Endothelial cell of umbilical vein (primary cell): Measurements from ENCODE around the gene C12orf76. TPM values are rescaled to one million over a fixed set of nuclear protein-coding genes. Genes with fewer than 3 reads are reported as not detected.

Experiments
- Bru-seq: library from RNA; stranded (reverse); fragments of 400-500 nt; gene quantifications from one replicate; lab custom pipeline; 2021; lab: Mats Ljungman, UMichigan
- BruChase-seq, 2 experiments: library from RNA; stranded (reverse); fragments of 400-500 nt; gene quantifications; one replicate each; lab custom pipeline; 2021; lab: Mats Ljungman, UMichigan
- BruUV-seq: library from RNA; stranded (reverse); fragments of 400-500 nt; replicated peaks from 2 replicates; lab custom pipeline; 2021; lab: Mats Ljungman, UMichigan
- CTCF ChIA-PET: fragments of 300-600, 350-600 bp; sonication (Branson Sonifier 250); formaldehyde crosslinking; loops from one replicate; lab custom pipeline; 2021; ENCODE audit warnings: antibody characterized with exemption, inconsistent platforms; lab: Charles Lee
- POLR2A ChIA-PET: fragments of 300-600, 350-600 bp; sonication (Branson Sonifier 250); formaldehyde crosslinking; loops from one replicate; lab custom pipeline; 2021; ENCODE audit warnings: antibody characterized with exemption, inconsistent platforms; lab: Charles Lee
- DNase-seq: peaks from one replicate; pipeline ENCODE4 v3.0.0-alpha.2; 2011; ENCODE audit warnings: low read depth, low spot score
- FAIRE-seq: peaks from 2 replicates; lab custom pipeline; 2011; peaks lifted over from hg19 to GRCh38; lab: Jason Lieb, UNC
- H2AFZ ChIP-seq: 2 replicates; pipeline ENCODE4 v1.6.0; 2012; ENCODE audit warnings: low read depth, low read length, control low read depth, inconsistent platforms
- H3K27ac ChIP-seq: 2 replicates; pipeline ENCODE4 v1.5.1; 2011; ENCODE audit warnings: low read depth, mild to moderate bottlenecking, control low read depth, low read length, moderate library complexity; ENCODE audit not compliant: insufficient read depth
- H3K27me3 ChIP-seq, 2 experiments: 2 replicates each; pipeline versions ENCODE4 v1.6.0 to v1.6.1; 2011; ENCODE audit warnings: low read length in 2 of 2, mixed read lengths in 1 of 2; ENCODE audit not compliant: control insufficient read depth in 2 of 2, insufficient read depth in 2 of 2
- H3K36me3 ChIP-seq, 2 experiments: 2 replicates in 1 of 2; 3 replicates in 1 of 2; pipeline ENCODE4 v1.5.1; 2011; ENCODE audit warnings: low read length in 2 of 2, mild to moderate bottlenecking in 1 of 2, moderate library complexity in 1 of 2; ENCODE audit not compliant: control insufficient read depth in 2 of 2, insufficient read depth in 2 of 2; ENCODE audit errors: extremely low read depth in 1 of 2
- H3K4me1 ChIP-seq: 3 replicates; pipeline ENCODE4 v1.5.1; 2011; ENCODE audit warnings: mild to moderate bottlenecking, low read length; ENCODE audit not compliant: control insufficient read depth, insufficient read depth; ENCODE audit errors: extremely low read depth
- H3K4me2 ChIP-seq: 2 replicates; pipeline ENCODE4 v1.6.1; 2011; ENCODE audit warnings: low read length, control low read depth, mixed read lengths; ENCODE audit not compliant: insufficient read depth
- H3K4me3 ChIP-seq, 3 experiments: fragments of 200-600 bp in 1 of 3; sonication (generic), shearing (Covaris generic) in 1 of 3; replicated peaks in 1 of 3; 2 replicates each; pipeline ENCODE4 v1.5.1; 2011 to 2016; ENCODE audit warnings: control low read depth in 3 of 3, low read length in 3 of 3, mild to moderate bottlenecking in 2 of 3, inconsistent platforms in 1 of 3, low read depth in 1 of 3, moderate library complexity in 1 of 3; ENCODE audit not compliant: insufficient read depth in 1 of 3
- H3K79me2 ChIP-seq: 2 replicates; pipeline ENCODE4 v1.6.0; 2012; ENCODE audit warnings: low read length, inconsistent platforms; ENCODE audit not compliant: control insufficient read depth, insufficient read depth
- H3K9ac ChIP-seq: replicated peaks from 2 replicates; pipeline ENCODE3; 2011; ENCODE audit warnings: low read length, control low read depth; ENCODE audit not compliant: insufficient read depth; ENCODE audit errors: extremely low read depth
- H3K9me1 ChIP-seq: replicated peaks from 3 replicates; pipeline ENCODE4 v1.6.0; 2011; ENCODE audit warnings: mild to moderate bottlenecking, low read length; ENCODE audit not compliant: control insufficient read depth, insufficient read depth; ENCODE audit errors: extremely low read depth
- H3K9me3 ChIP-seq: replicated peaks from 2 replicates; pipeline ENCODE4 v1.5.1; 2012; ENCODE audit warnings: low read length, inconsistent platforms; ENCODE audit not compliant: control insufficient read depth, insufficient read depth
- H4K20me1 ChIP-seq: replicated peaks from 2 replicates; pipeline ENCODE3; 2011; ENCODE audit warnings: mild to moderate bottlenecking, low read length; ENCODE audit not compliant: control insufficient read depth, insufficient read depth; ENCODE audit errors: extremely low read depth
- POLR2A ChIP-seq: IDR thresholded peaks from 2 replicates; pipeline ENCODE4 v1.6.1; 2012; ENCODE audit warnings: low read depth, mild to moderate bottlenecking, control low read depth, low read length
- POLR2AphosphoS5 ChIP-seq: IDR thresholded peaks from 2 replicates; pipeline ENCODE4 v1.6.1; 2012; ENCODE audit warnings: low read depth, mild to moderate bottlenecking, control low read depth, low read length, moderate library complexity; ENCODE audit not compliant: insufficient read depth
- dilution Hi-C: fragments of 300-500 bp; cut with MboI; formaldehyde crosslinking; loops from one replicate; pipeline ENCODE4 v1.15.0; 2019; ENCODE audit warnings: low sequenced_read_pairs; ENCODE audit not compliant: extremely low pct_ligation_motif_present
- intact Hi-C: fragments of 100-400 bp; cut with micrococcal nuclease; formaldehyde crosslinking; loops from one replicate; pipeline ENCODE4 v1.10.0; 2022
- long read RNA-seq: library from polyadenylated mRNA; stranded (forward); transcript quantifications from one replicate; pipeline ENCODE4 v2.0.0, GENCODE V29; 2021
- polyA minus RNA-seq, 3 experiments: library from RNA; depleted of rRNA, polyadenylated mRNA; stranded (reverse); fragments of >200 nt; gene quantifications; 1 replicate in 1 of 3; 2 replicates in 2 of 3; pipeline ENCODE4 v1.2.3, GENCODE V29; 2011
- polyA plus RNA-seq, 4 experiments: library from polyadenylated mRNA; depleted of rRNA in 3 of 4; stranded (reverse) in 3 of 4; unstranded in 1 of 4; fragments of >200 nt; gene quantifications; 2 replicates each; pipeline versions ENCODE4 v1.2.1 to v1.2.3, GENCODE V29; 2011 to 2012; ENCODE audit warnings: missing spikeins in 1 of 4
- total RNA-seq: library from RNA; stranded (reverse); gene quantifications from 2 replicates; pipeline ENCODE4 v1.2.3, GENCODE V29; 2021
- TF ChIP-seq, protein P1 (sequence below): IDR thresholded peaks from 2 replicates; pipeline ENCODE4 v1.6.1; 2011; ENCODE audit not compliant: insufficient read depth, insufficient read length

The C12orf76 gene, protein sequence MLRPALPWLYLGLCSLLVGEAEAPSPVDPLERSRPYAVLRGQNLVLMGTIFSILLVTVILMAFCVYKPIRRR
- total RNA-seq (11.9 and 13.4 TPM in 2 replicates), polyA plus RNA-seq (12.9 and 17.1 TPM in 2 replicates), polyA minus RNA-seq (10.7 and 11.4 TPM in 2 replicates), Bru-seq, nascent RNA (percentile 51 among the genes with signal in this experiment), BruChase-seq, experiment 1, labeled RNA remaining after a 6-hour chase (percentile 52 among the genes with signal in this experiment), BruChase-seq, experiment 2, labeled RNA remaining after a 2-hour chase (percentile 53 among the genes with signal in this experiment)
- polyA plus RNA-seq (2011; cell fraction: cytosol; rRNA removed): 13.2 and 13.9 TPM in 2 replicates
- 8.2 and 9.5 TPM in 2 replicates for polyA plus RNA-seq (2011; cell fraction: nucleus; rRNA removed)
- 10.6 and 15.2 TPM in 2 replicates for polyA plus RNA-seq (2012)
- 10.7 TPM for polyA minus RNA-seq (2011; cell fraction: cytosol; rRNA and poly(A)+ RNA removed)
- polyA minus RNA-seq (2011; cell fraction: nucleus; rRNA and poly(A)+ RNA removed): 3.2 and 4.2 TPM in 2 replicates
- long read RNA-seq, transcript C12orf76-203 (2 exons, 1,755 nt): major isoform, 19 of 48 reads
- long read RNA-seq, partial matches to known transcripts: 18 of 48 reads
- long read RNA-seq, other reads (novel, unspliced or antisense): 5 of 48 reads

DNA sequence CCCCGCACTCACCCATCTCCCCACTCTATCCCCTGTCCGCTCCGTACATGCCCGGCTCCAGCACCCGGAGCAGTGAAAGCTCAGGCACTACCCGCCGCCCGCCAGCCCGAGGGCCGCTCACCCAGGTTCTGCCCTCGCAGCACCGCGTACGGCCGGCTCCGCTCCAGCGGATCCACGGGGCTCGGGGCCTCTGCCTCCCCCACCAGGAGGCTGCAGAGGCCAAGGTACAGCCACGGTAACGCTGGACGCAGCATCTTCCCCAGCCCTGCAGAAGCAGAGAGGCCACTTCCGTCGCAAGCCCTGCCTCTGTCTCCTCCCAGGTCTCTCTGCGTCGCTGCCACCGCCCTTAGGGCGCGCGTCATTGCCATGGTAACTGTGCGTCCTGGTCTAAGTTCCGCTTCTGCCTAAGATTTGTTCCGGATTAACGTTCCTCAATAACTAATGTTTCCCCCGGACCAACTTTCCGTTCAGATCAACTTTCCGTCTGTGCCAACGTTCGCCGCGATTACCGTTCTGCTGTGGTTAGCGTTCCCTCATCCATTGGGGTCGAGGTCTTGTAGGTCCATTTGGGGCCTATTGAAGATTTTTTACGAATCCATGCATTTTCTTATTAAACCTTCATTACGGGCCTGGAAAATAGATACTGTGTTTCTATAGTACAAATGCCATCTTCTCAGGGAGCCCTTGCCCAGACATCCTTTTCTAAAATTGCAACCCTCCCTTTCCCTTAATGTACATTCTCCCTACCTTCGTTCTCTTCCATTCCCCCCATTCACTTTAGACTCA, at the start of gene C12orf76:
Gene C12orf76, minus strand, starts transcription at position 281 of the 786 bp plus-strand sequence. Its CDS starts 27 bp downstream, at position 254.
- H4K20me1 ChIP-seq: no peaks in the 10 kb centered on the region
- peak within 1 kb of the TSS; percentile 76 for H3K4me2 ChIP-seq
- H2AFZ ChIP-seq: peak within 1 kb of the TSS; percentile 65
- peaks cover 16% of the 10 kb centered on the region for H3K79me2 ChIP-seq
- FAIRE-seq (peak; percentile 95), DNase-seq (peak; percentile 95)
- BruUV-seq: TSS peak; percentile 98
- H3K9me1 ChIP-seq: no peaks in the 10 kb centered on the region
- no peaks in the 10 kb centered on the region for H3K27me3 ChIP-seq
- intact Hi-C loops (loop anchor here (1.0 kb wide), 1 partner anchor 52 kb away; the partner anchor contains the start of gene GIT2), dilution Hi-C loops (no loop called here)
- POLR2A ChIA-PET: interaction anchor here (0.5 kb wide), 1 partner anchor 17 kb away, joined by 4 read pairs; no protein-coding TSS in a partner anchor
- TF ChIP-seq, protein P1, sequence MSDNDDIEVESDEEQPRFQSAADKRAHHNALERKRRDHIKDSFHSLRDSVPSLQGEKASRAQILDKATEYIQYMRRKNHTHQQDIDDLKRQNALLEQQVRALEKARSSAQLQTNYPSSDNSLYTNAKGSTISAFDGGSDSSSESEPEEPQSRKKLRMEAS: no peak
- peak; percentile 96 for TF ChIP-seq POLR2A
- TF ChIP-seq POLR2AphosphoS5: peak; percentile 90
- H3K27ac ChIP-seq: peak within 1 kb of the TSS; percentile 33
- CTCF ChIA-PET: interaction anchor here (1.0 to 1.2 kb wide), 3 partner anchors 24 to 383 kb away, joined by 3 to 4 read pairs (median 3); no protein-coding TSS in a partner anchor
- H3K9me3 ChIP-seq: no peaks in the 10 kb centered on the region
- H3K4me1 ChIP-seq: peaks cover 10% of the 10 kb centered on the region
- H3K9ac ChIP-seq: peak within 1 kb of the TSS; percentile 25
- H3K4me3 ChIP-seq: peak within 1 kb of the TSS; percentile 55 to 87 (median 61)
- H3K36me3 ChIP-seq: no peaks in the 10 kb centered on the region
